NB4 (cell line): ENCODE results near the gene MARCKS.

Experiments used
- CTCF ChIP-seq: IDR thresholded peaks from one replicate; pipeline ENCODE4 v1.5.1; 2012; ENCODE audit warnings: low read depth, low read length
- MAX ChIP-seq: IDR thresholded peaks from 2 replicates; pipeline ENCODE4 v1.6.1; 2011; ENCODE audit warnings: low read depth, low read length
- POLR2A ChIP-seq: IDR thresholded peaks from 2 replicates; pipeline ENCODE4 v1.6.1; 2011; ENCODE audit warnings: mild to moderate bottlenecking; ENCODE audit not compliant: insufficient read length; ENCODE audit errors: extremely low read depth

- TF ChIP-seq CTCF (no peak), MAX (no peak), POLR2A (no peak)
These were observed 10.6 kb upstream of the MARCKS start for GRCh38 chr6:113846577-113846976.
